T-helper 22 cell (primary cell): ENCODE data around the gene MGLL.
"Not testable (repeated sequence)": the region's sequence is repeated elsewhere in the genome, so short reads cannot be mapped to it uniquely, and the experiment has no call there.

Experiments used
- DNase-seq: peaks from one replicate; pipeline ENCODE4 v3.0.0-alpha.2; 2020; ENCODE audit warnings: low read depth

The MGLL gene

GRCh38 chr3:127688416-127689265 is 133.7 kb downstream of the MGLL start:
- DNase-seq: no peak

DNA sequence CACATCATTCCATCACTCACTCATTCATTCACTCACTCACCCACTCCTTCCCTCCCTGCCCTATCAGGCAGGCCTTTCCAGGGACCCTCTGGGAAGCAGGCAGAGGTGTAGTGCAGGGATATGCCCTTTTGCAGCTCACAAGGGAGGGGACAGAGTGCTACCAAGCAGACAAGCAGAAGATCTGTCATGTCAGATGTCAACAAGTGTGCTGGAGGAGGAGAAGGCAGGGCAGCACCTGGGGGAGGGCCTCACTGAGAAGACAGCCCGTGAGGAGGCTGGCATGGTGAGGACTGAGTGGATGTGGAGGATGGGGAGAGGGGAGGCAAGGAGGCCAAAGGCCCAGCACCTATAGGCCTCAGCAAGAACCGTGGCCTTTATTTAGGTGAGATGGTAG is 134.3 kb downstream of the MGLL start:
- DNase-seq: no peak

DNA sequence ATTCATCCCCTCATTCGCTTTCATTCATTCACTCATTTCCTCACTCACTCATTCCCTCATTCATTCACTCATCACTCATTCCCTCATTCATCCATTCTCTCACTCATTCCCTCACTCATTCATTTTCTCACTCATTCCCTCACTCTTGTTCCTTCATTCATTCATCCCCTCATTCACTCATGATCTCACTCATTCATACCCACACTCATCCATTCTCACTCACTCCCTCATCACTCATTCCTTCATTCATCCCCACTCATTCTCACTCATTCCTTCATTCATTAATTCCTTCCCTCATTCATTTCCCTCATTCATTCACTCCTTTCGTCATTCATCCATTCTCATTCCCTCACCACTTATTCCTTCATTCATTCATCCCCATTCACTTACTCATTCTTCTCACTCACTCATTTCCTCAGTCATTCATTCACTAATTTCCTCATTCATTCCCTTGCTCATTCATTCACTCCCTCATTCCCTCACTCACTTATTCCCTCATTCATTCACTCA is 135.0 kb downstream of the MGLL start:
- no peak for DNase-seq

DNA sequence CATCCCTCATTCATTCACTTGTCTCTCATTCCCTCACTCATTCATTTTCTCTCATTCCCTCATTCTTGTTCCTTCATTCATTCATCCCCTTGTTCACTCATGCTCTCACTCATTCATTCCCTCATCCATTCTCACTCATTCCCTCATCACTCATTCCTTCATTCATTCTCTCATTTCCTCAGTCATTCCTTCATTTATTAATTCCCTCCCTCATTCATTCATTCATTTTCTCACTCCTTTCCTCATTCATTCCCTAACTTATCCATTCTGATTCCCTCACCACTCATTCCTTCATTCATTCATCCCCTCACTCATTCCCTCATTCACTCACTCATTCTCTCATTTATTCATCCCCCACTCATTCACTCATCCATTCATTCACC is 135.8 kb downstream of the MGLL start:
- DNase-seq: no peak

DNA sequence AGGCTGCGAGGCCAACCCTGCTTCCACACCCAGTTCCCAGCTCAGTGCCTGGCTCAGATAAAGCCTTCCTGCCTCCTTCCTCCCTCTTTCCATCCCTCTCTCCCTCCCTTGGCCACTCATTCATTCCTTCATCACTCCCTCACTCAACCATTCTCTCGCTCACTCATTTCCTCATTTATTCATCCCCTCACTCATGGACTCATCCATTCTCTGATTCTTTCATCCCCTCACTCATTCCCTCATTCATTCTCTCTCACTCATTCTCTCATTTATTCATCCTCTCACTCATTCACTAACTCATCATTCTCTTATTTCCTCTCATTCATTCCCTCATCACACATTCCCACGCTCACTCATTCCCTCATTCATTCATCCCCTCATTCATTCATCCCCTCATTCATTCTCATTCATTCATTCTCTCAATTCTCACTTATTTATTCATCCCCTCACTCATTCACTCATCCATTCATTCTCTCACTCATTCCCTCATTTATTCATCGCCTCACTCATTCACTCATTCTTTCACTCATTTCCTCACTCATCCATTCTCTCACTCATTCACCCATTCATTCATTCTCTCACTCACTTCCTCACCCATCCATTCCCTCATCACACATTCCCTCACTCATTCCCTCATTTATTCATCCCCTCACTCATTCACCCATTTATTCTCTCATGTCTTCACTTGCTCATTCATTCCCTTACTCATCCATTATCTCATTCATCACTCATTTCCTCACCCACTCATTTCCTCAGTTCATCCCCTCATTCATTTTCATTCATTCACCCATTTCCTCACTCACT is 136.4 kb downstream of the MGLL start:
- DNase-seq: no peak

DNA sequence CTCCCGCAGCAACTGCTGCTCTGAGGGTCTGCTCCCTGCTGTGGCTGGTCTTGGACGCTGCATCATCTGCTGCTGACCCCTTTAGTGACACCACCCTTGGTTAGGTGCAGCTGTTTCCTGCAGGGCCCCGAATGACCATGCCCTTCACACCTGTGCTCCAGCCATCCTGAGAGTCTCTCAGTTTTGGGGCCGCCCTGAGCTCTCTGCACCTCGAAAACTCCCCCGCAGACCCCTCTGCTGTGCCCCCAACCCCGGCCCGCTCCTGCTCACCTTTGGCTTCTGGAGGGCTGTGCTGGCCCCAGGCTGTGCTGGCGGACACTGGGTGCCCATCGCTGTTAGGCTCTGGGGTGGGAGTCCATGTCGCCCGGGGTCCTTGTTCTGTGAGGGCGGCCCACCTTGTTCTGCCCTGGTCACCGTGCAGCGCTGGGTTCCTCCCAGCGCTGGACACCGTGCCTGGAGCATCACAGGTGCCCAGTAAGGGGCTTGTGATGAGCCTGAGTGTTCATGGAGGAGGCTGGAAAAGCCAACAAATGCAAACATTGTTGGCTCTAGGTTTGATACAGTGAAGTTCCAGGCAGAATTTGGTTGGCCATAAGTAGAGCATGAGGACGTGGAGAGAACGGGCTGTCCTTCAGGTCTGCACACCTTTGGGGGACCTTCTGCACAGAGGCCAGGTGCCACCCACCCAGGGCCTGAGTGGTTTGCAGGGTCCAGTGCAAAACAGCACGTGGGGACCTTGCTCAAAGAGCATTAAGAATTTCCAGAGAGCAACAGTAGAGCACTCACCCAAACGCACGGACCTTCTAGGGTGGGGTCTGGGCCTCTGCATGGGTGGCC is 137.2 kb downstream of the MGLL start:
- DNase-seq: no peak

GRCh38 chr3:127682561-127682960 is 139.8 kb downstream of the MGLL start:
- DNase-seq: no peak

GRCh38 chr3:127682175-127682554 is 140.2 kb downstream of the MGLL start:
- DNase-seq: not testable (repeated sequence)

DNA sequence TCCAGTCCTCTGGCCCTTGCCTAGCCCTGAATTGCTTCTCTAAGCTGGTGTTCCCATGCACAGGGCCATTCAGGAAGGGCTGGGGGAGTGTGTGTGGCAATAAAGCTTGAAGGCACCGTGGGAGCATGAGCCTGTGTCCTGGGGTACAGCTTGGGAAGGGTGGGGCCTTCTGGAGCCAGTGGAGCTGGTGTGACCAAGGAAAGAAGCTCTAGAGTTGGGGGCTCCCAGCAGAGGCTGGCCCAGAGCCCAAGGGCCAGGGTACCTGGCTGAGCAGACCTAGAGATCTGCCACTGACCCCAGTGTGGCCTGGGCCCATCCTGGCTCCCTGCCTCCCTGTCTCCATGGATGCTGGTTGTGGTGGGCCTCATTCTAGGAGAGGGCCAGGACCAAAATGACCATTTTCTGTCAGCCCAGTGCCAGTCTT is 141.5 kb downstream of the MGLL start:
- DNase-seq: no peak

DNA sequence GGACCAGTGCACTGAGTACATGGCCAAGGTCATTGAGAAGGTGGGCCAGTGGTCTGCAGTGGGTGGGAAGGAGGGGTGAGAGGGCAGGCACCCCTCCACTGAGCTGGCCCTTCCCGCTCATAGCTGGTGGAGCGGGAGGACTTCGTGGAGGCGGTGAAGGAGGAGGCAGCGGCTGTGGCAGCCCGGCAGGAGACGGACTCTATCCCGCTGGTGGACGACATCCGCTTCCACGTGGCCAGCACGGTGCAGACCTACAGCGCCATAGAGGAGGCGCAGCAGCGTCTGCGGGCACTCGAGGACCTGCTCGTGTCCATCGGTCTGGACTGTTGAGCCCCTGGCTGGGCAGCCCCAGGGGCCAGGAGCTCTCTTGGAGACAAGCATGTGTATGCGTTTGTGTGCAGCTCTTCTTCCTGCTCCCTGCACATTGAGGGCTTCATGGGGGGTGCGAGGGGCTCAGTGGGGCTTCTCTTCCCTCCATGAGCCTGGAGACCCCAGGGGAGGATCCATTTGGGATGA is 142.1 kb downstream of the MGLL start:
- DNase-seq: no peak

- DNase-seq: no peak
These were observed 142.7 kb downstream of the MGLL start for GRCh38 chr3:127679534-127680145.

GRCh38 chr3:127678611-127679533 is 143.4 kb downstream of the MGLL start:
- DNase-seq: no peak

DNA sequence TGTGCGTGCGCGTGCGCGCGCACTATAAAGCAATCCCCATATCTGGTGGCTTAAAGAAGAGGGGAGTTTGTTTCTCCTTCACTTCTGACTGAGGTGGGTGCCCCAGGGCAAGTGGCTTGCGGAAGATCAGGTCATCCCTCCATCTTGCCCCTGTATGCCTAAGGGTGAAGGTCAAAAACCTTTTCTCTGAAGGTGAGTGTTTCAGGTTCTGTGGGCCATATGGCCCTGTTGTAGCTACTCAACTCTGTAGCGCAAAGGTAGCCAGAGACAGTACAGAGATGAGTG is 144.1 kb downstream of the MGLL start:
- no peak for DNase-seq

GRCh38 chr3:127677541-127678314 is 144.6 kb downstream of the MGLL start:
- DNase-seq: no peak

- no peak for DNase-seq
These were observed 145.4 kb downstream of the MGLL start for GRCh38 chr3:127676921-127677351.

DNA sequence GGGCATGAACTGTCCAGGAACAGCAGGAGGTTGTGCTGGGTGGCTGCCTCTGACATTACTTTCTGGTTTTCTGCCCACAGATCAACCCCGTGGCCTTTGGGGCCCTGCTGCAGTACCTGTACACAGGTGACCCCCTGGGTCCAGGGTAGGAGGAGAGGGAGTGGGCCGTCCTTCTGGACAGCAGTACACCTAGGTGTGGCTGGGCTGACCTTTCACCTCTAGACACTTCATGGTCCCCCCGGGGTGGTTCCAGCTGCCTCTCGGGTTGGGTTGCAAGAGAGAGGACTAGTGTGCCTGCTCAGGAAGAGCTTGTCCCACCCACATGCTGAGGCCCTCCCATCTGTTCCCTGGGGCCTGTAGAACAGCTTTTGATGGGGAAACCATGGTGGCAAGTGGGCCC is 145.9 kb downstream of the MGLL start:
- no peak for DNase-seq

- no peak for DNase-seq
These were observed 146.5 kb downstream of the MGLL start for GRCh38 chr3:127675651-127676391.

DNA sequence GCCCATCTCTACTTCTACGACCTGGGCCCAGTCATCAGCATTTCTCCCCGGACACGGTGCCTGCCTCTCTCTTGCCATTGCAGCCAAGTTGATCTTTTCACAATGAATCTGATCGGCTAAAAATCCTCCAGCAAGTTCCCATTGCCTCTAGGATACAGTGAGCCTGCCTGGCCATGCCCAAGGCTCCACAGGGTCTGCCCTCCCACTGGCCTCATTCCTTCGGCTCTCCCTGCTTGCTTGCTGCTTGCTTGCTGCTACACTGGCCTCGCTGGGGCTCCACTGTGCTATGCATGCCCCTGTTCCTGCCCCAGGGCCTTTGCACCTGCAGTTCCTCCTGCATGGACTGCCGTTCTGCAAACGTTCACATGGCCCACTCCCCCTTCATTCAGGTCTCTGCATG is 147.5 kb downstream of the MGLL start:
- no peak for DNase-seq

DNA sequence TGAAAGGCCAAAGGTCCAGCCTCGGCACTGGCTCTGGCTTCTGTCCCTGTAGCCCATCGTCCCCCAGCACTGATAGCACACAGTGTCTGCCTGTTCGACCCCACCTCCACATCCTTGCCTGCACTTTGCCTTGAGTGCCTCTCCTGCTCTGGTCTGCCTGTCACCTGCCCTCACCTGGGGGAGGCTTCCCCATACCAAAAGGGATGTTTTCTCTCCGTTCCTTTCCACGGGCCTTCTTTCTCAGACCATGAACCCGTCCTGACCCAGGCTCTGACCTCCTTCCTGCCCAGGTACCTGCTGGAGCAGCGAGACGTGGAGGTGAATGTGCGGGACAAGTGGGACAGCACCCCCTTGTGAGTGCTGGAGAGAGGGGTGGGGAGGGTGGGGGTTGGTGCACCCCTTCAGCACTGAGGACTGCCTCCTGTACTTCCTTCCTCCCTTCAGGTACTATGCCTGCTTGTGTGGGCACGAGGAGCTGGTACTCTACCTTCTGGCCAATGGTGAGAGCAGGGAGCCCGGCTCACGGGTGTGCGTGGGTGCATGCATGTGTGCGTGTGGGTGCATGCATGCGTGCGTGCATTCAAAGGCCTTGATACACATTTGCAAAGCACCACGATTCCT is 148.1 kb downstream of the MGLL start:
- DNase-seq: no peak
